WI38 (cell line): ENCODE results near the gene CACNA1A.
"Not testable (repeated sequence)": the region's sequence is repeated elsewhere in the genome, so short reads cannot be mapped to it uniquely, and the experiment has no call there.

Experiments used
- H3K4me3 ChIP-seq: 2 replicates; pipeline ENCODE4 v1.5.1; 2011; ENCODE audit warnings: low read depth, mild to moderate bottlenecking, control low read depth, low read length
- CTCF ChIP-seq: IDR thresholded peaks from 2 replicates; pipeline ENCODE4 v1.5.1; 2012; ENCODE audit warnings: low read depth, mild to moderate bottlenecking, control low read depth, low read length

Gene CACNA1A

GRCh38 chr19:13539332-13539731, 33.1 kb upstream of the CACNA1A start:
- no peak for TF ChIP-seq CTCF
- no peak overlapping the region for H3K4me3 ChIP-seq

GRCh38 chr19:13538601-13539253, 32.4 kb upstream of the CACNA1A start:
- no peak for TF ChIP-seq CTCF
- H3K4me3 ChIP-seq, result no peak overlapping the region

- no peak for TF ChIP-seq CTCF
- no peak overlapping the region for H3K4me3 ChIP-seq
These were observed 31.2 kb upstream of the CACNA1A start for GRCh38 chr19:13537454-13537853.

- no peak for TF ChIP-seq CTCF
These were observed 24.4 kb upstream of the CACNA1A start for GRCh38 chr19:13530720-13531119.

GRCh38 chr19:13529721-13530120, 23.4 kb upstream of the CACNA1A start:
- not testable (repeated sequence) for H3K4me3 ChIP-seq

More at GRCh38 chr19:13530720-13531119, 24.4 kb upstream of the CACNA1A start:
- H3K4me3 ChIP-seq, result no peak overlapping the region

- peak; percentile 31; the same call in 1 of the 2 replicates for TF ChIP-seq CTCF
These were observed 20.3 kb upstream of the CACNA1A start for GRCh38 chr19:13526552-13526951.

GRCh38 chr19:13521066-13521465, 14.8 kb upstream of the CACNA1A start:
- no peak for TF ChIP-seq CTCF
- no peak overlapping the region for H3K4me3 ChIP-seq

More at GRCh38 chr19:13526552-13526951, 20.3 kb upstream of the CACNA1A start:
- H3K4me3 ChIP-seq, result no peak overlapping the region

GRCh38 chr19:13511947-13512346, 5.7 kb upstream of the CACNA1A start:
- TF ChIP-seq CTCF, result no peak

More at GRCh38 chr19:13511947-13512346, 5.7 kb upstream of the CACNA1A start:
- H3K4me3 ChIP-seq, result no peak overlapping the region
